Amniotic stem cell (primary cell): ENCODE data around the gene MRGPRG.
"Not testable (repeated sequence)": the region's sequence is repeated elsewhere in the genome, so short reads cannot be mapped to it uniquely, and the experiment has no call there.

Experiments
- DNase-seq: peaks from one replicate; lab custom pipeline; 2025; lab: John Stamatoyannopoulos, UW

Gene MRGPRG

DNA sequence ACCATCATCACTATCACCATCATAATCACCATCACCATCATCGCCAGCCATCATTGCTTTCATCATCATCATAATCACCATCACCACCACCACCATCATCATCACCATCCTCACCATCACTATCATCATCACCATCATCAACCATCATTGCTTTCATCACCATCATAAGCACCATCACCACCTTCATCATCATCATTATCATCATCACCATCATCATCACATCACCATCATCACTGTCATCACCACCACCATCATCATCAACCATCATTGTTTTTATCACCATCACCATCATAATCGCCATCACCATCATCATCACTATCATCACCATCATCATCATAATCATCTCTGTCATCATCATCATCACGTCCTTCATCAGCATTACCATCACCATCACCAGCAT is 44.2 kb downstream of the MRGPRG start:
- DNase-seq: no peak

DNA sequence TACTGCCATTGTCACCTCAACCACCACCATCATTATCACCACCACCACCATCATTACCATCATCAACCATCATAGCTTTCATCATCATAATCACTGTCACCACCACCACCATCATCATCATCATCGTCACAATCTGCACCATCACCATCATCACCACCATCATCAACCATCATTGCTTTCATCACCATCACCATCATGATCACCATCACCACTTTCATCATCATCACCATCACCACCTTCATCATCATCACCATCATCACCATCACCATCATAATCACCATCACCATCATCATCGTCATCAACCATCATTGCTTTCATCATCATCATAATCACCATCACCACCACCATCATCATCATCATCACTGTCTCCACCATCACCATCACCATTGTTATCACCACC is 44.8 kb downstream of the MRGPRG start:
- no peak for DNase-seq

DNA sequence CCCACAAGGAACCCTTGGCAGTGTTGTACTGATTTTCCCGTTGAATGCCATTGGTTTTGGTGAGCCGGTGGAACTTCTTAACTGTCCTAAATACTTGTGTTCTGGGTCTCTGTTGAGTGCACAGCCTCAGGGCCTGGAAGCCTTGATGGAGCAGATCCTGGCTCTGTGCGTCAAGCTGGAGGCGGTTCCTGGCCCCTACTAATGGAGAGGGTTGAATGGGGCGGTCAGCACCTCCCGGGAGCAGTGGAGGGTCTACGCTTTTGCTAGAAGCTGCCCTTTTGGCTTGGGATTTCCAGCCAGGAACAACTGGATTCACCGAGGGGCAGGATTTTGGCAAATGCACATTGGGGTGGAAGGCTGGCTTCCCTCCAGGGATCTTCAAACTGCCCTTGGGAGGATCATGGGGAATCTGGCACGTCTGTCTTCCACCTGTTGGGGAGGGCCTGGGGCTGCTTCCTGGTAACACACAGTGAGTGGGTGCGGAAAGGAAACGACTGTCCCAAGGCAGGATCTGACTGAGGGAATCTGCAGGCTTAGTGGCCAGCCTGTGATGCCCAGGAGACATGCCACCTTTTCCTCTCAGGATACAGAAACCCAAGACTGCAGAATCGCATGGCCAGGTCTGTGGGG is 46.6 kb downstream of the MRGPRG start:
- no peak for DNase-seq

DNA sequence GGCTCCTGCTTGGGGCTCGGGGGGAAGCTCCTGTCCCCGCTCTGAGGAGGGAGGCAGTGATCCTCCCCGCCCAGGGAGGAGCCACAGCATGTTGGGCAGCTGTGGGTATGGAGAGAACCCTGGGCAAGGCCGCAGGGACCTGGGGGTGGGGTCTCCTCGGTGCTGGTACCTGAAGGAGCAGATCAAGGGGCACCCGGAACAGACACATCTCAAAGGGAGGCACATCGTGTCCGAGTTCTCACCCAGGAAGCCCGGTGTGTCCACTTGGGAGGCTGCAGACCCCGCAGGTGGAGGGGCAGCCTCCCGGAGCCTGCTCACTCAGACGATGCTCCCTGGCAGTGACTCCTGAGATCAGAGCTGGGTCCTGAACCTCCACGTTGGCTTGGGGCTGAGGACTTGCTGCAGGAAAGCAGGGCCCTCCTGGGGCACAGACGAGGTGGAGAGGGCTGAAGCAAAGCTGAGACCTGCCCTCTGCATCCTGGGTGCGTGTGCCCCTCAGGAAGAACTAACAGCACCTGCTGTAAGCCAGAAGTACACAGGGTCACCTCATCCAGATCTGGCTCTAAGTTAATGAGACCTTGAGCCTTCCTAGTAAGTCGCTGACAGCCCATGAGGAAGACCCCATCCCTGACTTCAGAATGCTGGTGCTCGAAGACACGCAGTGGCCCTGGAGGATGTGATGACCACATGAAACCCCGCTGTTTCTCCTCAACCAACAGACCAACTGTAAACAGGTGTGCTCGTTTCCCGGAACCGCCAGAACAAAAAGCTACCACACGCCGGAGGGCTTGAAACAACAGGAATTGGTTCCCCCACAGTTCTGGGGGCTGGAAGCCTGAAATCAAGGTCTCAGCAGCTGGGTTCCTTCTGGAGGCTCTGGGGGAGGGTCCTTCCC is 47.6 kb downstream of the MRGPRG start:
- no peak for DNase-seq

DNA sequence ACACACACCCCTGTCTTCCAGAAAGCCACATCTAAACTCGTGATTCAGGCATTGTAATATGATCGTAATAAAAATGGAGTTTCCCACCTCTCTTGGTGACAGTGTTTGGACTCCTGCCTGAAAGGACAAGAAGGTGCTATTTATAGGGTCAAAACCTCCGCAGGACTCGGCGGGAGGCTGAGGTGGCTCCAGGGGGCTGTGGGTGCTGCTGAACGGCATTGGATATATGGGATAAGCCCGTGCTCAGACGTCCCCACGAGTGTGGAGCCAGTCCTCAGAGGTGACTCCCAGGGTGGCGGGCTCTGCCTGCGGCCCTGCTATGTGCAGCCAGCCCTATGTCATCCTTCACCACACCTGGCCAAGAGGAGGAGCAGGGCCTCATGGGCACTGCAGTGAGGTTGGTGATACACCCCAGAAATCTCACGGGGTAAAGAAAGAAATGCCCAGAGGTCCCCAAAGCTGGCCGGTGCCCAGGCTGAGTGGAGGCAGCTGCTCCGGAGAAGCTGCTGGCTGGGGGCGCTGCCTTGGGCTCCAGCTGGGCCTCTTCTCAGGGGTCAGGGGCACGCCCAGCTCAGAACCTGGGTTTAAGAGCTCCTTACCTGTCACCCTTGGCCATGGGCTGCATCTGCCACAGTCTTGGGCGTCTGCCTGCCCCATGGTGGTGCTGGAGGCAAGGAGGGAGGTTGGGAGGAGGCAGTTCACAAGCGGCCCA is 48.4 kb downstream of the MRGPRG start:
- no peak for DNase-seq

DNA sequence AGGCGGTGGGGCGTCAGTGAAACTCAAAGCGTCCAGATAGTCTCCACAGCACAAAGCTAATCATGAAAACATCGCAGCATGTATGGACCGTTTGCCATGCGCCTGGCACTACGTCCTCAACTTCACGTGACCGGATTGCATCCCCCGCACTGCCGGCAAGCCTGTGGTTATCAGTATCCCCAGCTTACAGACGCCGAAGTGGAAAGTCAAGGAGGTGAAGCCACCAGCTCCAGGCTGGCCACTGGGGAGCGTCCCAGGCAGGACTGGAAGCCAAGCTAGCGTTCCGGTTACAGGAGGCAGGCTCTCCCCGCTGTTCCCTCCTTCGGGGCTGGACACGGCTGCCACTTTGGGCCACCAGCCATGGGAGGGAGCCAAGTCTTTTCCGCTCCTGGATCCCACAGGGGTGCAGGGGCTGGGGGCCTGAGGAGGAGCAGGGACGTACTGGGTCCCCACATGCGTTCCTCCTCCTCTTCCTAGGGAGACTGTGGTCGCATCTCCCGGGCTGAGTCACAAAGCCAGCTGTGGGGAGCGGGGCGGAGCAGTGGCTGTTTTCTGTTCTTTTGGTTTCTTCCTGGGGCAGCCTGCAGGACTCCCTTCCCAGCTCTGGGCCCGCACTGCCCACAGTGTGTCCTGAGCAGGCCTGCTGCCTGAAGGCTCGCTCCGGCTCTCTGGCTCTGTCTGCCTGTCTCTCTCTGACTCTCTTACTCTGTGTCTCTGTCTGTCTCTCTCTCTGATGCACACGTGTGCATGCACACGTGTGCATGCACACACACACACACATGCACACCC is 49.2 kb downstream of the MRGPRG start:
- DNase-seq: peak; percentile 31

DNA sequence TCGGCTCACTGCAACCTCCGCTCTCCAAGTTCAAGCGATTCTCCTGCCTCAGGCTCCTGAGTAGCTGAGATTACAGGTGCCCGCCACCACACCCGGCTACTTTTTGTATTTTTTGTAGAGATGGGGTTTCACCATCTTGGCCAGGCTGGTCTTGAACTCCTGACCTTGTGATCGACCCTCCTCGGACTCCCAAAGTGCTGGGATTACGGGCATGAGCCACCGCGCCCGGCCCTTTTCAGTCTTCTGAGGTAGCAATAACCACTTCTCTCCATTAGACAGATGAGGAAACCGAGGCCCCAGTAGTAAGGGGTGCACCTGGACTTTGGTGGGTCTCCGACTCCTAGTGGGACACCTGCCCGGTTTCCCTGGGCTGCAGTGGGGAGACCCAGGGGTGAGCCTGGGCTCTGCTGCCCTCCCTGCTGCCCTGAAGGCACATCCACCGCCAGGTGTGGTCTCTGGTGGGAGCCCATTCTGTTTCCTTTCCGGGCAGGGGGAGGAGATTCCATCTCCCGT is 49.8 kb downstream of the MRGPRG start:
- DNase-seq: not testable (repeated sequence)
